NCI-H446 (cell line): ENCODE results near the gene TBX3.

ENCODE experiments used
- DNase-seq, 2 experiments: peaks; one replicate each; lab custom pipeline; 2025; lab: John Stamatoyannopoulos, UW

TBX3 gene

DNA sequence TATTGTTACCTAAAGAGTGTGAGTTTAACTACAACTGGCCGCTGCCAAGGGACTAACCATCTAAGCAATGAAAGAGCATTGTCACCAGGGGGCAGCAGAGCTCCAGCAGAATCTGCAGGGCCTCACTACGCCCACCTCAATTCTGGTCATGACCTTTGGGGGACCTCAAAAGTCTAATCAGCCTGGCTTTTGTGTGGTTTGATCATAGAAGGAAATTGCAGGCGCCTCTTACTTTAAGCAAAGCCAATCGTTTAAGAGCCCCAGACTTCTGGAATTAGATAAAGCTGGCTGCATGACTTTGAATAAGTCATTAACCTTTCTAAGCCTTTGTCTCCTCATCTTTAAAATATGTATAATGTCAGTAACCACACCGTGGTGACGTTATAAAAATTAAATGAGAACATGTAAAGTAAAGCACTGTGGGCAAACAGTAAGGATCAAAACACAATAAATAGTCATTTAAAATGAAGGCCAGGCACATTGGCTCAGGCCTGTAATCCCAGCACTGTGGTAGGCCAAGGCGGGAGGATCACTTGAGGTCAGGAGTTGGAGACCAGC, 58.6 kb downstream of the TBX3 start:
- peak; percentile 0 to 28 for DNase-seq

DNA sequence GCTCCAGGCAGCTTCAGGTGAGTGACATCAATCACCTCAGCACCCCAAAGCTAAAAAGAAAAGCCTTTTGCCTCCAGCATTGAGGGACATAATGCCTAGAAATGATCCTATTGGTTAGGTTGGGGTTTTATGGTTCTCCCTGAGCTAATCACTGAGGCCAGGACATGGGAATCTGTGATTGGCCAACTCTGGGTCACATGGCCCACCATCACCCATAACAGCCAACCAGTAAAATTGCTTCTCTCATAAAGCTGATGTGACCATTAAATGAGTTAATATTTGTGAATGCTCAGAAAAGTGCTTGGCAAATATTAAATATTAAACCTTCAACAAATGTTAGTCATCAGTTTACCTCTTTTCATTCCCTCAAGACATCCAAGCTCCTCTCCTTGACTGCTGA, 60.2 kb downstream of the TBX3 start:
- DNase-seq, result no peak
